Upper lobe of left lung (tissue), 4 donors: Measurements from ENCODE around the gene EEPD1.

Experiments used
- EP300 ChIP-seq, 4 donors: sonication (generic); formaldehyde crosslinking; IDR thresholded peaks; one replicate each; pipeline ENCODE4 v1.5.1; 2017; ENCODE audit warnings: antibody characterized with exemption in 4 of 4, control low read depth in 2 of 4
- POLR2A ChIP-seq, 4 donors: fragments of 450-650 bp; IDR thresholded peaks; one replicate each; pipeline ENCODE4 v1.5.1; 2016 to 2017; ENCODE audit warnings: antibody characterized with exemption in 4 of 4, mild to moderate bottlenecking in 2 of 4
- POLR2AphosphoS5 ChIP-seq, 2 donors: sonication (generic); formaldehyde crosslinking; IDR thresholded peaks; one replicate each; pipeline ENCODE4 v1.5.1; 2017; ENCODE audit warnings: antibody characterized with exemption in 2 of 2
- TF ChIP-seq, protein P1 (sequence below), 6 experiments: fragments of 450-650 bp in 4 of 6; fragments of 200-600 bp in 2 of 6; sonication (generic) in 2 of 6; IDR thresholded peaks; one replicate each; pipeline ENCODE4 v1.5.1; 2016 to 2019; ENCODE audit warnings: antibody characterized with exemption in 6 of 6

GRCh38 chr7:36117203-36117840 lies 35.7 kb upstream of the EEPD1 start:
- TF ChIP-seq, protein P1, sequence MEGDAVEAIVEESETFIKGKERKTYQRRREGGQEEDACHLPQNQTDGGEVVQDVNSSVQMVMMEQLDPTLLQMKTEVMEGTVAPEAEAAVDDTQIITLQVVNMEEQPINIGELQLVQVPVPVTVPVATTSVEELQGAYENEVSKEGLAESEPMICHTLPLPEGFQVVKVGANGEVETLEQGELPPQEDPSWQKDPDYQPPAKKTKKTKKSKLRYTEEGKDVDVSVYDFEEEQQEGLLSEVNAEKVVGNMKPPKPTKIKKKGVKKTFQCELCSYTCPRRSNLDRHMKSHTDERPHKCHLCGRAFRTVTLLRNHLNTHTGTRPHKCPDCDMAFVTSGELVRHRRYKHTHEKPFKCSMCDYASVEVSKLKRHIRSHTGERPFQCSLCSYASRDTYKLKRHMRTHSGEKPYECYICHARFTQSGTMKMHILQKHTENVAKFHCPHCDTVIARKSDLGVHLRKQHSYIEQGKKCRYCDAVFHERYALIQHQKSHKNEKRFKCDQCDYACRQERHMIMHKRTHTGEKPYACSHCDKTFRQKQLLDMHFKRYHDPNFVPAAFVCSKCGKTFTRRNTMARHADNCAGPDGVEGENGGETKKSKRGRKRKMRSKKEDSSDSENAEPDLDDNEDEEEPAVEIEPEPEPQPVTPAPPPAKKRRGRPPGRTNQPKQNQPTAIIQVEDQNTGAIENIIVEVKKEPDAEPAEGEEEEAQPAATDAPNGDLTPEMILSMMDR (IDR thresholded peaks at IDR 0.05): no peak
- TF ChIP-seq POLR2AphosphoS5 (IDR thresholded peaks at IDR 0.05) (no peak), EP300 (IDR thresholded peaks at IDR 0.05) (no peak), POLR2A (IDR thresholded peaks at IDR 0.05) (no peak)
